ENCODE results near the gene SMARCA4. TPM values are rescaled to one million over a fixed set of nuclear protein-coding genes. Genes with fewer than 3 reads are reported as not detected.

Gene SMARCA4
- total and polyA plus RNA-seq, 2 experiments from 2014 or later, result 177 to 336 TPM

- TF ChIP-seq ZNF462 (CRISPR knock-in tag; IDR thresholded peaks at IDR 0.05) (no peak), JUNB (IDR thresholded peaks at IDR 0.05; ENCODE audit: unreplicated experiment) (no peak), ZNF331 (CRISPR knock-in tag; IDR thresholded peaks at IDR 0.05; ENCODE audit: low read depth) (no peak), CREB1 (CRISPR knock-in tag; IDR thresholded peaks at IDR 0.05; ENCODE audit: low read depth) (no peak), ETS1 (IDR thresholded peaks at IDR 0.05) (no peak)
Measured at GRCh38 chr19:11023710-11024109, 62.9 kb downstream of the SMARCA4 start (continued).

GRCh38 chr19:11024259-11024658 is 63.4 kb downstream of the SMARCA4 start:
- no peaks in the 10 kb centered on the region; the same call in 2 of the 3 replicates for H3K4me1 Mint-ChIP-seq
- no peak overlapping the region for H3K4me2 ChIP-seq
- H2AFZ ChIP-seq, result no peak overlapping the region
- no peak overlapping the region for H3K4me3 ChIP-seq
- no peaks in the 10 kb centered on the region for H3K9me3 Mint-ChIP-seq
- peaks cover 10% of the 10 kb centered on the region for H3K27me3 Mint-ChIP-seq (ENCODE audit: insufficient read depth, low read depth, poor library complexity)
- DNase-seq (ENCODE audit: low spot score) (no peak), ATAC-seq (no peak)
- no peak overlapping the region for H3K4me3 Mint-ChIP-seq
- H3F3A ChIP-seq (replicated peaks; ENCODE audit: low read depth), result 0 out of 2 replicates have a peak, but pooled peaks cover 14% of the 10 kb centered on the region
- H3K27me3 ChIP-seq (ENCODE audit: insufficient read depth), result no peaks in the 10 kb centered on the region
- H3K27ac Mint-ChIP-seq, result no peak overlapping the region
- H3K36me3 Mint-ChIP-seq (ENCODE audit: low read depth), result peaks cover 87% of the 10 kb centered on the region
- peaks cover 31% of the 10 kb centered on the region for H3K36me3 ChIP-seq (ENCODE audit: insufficient read depth)
- H3K79me2 ChIP-seq (replicated peaks; ENCODE audit: insufficient read depth), result no peaks in the 10 kb centered on the region
- no peak overlapping the region for H3K27ac ChIP-seq (ENCODE audit: low read depth)
- H3K9me2 ChIP-seq (ENCODE audit: insufficient read depth), result no peaks in the 10 kb centered on the region
- no peaks in the 10 kb centered on the region for H3K4me1 ChIP-seq (ENCODE audit: insufficient read depth)
- H4K20me1 ChIP-seq (replicated peaks; ENCODE audit: insufficient read depth), result no peaks in the 10 kb centered on the region; the same call in none of the 2 replicates
- TF ChIP-seq JUNB (IDR thresholded peaks at IDR 0.05; ENCODE audit: unreplicated experiment), result no peak
- TF ChIP-seq NANOG (IDR thresholded peaks at IDR 0.05; ENCODE audit: borderline replicate concordance), result no peak
- no peak for TF ChIP-seq ZNF114 (CRISPR knock-in tag; IDR thresholded peaks at IDR 0.05)
- no peak for TF ChIP-seq REST (IDR thresholded peaks at IDR 0.05; ENCODE audit: unreplicated experiment)
- TF ChIP-seq EZH2 (IDR thresholded peaks at IDR 0.05; ENCODE audit: low read depth, unreplicated experiment), result no peak
- no peak for TF ChIP-seq CTCF (conservative IDR thresholded peaks at IDR 0.05; ENCODE audit: low read depth in 2 of 2)
- no peak for TF ChIP-seq ETS1 (IDR thresholded peaks at IDR 0.05)
- TF ChIP-seq POLR2AphosphoS5 (IDR thresholded peaks at IDR 0.05; ENCODE audit: low read depth), result no peak
- TF ChIP-seq CREB1 (CRISPR knock-in tag; IDR thresholded peaks at IDR 0.05; ENCODE audit: low read depth), result no peak

Measured in GM23338 (cell line).